AG09319 (cell line): ENCODE data around the gene MEX3A.
"Not testable (repeated sequence)": the region's sequence is repeated elsewhere in the genome, so short reads cannot be mapped to it uniquely, and the experiment has no call there.

Experiments used
- DNase-seq: peaks from one replicate; pipeline ENCODE4 v3.0.0-alpha.2; 2010; ENCODE audit warnings: low read depth; ENCODE audit errors: extremely low read depth
- TF ChIP-seq, protein P1 (sequence below): IDR thresholded peaks from 2 replicates; pipeline ENCODE4 v1.5.1; 2011; ENCODE audit warnings: low read depth, mild to moderate bottlenecking, inconsistent platforms, low read length, moderate library complexity

The MEX3A gene

DNA sequence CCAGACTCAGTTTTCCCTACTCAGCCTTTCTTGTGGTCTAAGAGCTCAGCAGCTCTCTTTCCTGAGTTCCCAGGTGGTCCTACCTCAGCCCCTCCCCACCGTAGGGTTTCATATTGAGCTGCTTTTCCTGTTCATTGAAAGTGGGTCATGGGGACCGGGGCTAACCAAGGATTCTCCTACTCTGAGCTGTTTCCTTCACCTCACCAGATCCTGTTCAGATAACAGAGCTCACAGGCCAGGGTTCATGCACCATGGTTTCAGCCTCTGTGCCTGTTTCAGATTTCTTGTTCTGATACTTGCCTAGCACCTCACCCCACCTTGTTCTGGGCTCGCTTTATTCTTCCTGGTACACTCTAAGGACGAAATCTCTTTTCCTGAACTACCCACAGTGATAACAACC lies 37.2 kb downstream of the MEX3A start:
- TF ChIP-seq, protein P1, sequence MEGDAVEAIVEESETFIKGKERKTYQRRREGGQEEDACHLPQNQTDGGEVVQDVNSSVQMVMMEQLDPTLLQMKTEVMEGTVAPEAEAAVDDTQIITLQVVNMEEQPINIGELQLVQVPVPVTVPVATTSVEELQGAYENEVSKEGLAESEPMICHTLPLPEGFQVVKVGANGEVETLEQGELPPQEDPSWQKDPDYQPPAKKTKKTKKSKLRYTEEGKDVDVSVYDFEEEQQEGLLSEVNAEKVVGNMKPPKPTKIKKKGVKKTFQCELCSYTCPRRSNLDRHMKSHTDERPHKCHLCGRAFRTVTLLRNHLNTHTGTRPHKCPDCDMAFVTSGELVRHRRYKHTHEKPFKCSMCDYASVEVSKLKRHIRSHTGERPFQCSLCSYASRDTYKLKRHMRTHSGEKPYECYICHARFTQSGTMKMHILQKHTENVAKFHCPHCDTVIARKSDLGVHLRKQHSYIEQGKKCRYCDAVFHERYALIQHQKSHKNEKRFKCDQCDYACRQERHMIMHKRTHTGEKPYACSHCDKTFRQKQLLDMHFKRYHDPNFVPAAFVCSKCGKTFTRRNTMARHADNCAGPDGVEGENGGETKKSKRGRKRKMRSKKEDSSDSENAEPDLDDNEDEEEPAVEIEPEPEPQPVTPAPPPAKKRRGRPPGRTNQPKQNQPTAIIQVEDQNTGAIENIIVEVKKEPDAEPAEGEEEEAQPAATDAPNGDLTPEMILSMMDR, result no peak
- no peak for DNase-seq

DNA sequence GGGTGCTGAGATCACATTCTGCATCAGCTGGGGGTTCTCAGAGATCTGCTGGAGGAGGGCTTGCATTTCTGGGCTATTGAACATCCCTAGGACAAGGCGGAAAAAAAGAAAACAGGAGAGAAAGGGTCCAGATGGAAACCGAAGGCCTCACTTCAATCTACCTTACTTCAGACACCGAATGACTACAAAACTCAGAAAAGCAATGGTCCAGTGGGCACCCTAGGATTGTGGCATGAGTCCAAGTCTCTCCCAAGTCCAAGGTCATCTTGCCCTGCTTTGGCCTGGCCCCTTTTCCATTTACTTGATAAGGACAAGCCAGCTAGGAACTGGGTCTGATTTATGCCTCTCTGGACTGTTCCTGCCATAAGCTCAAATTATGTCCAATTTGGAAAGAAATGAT lies 39.4 kb downstream of the MEX3A start:
- TF ChIP-seq, protein P1, result no peak

DNA sequence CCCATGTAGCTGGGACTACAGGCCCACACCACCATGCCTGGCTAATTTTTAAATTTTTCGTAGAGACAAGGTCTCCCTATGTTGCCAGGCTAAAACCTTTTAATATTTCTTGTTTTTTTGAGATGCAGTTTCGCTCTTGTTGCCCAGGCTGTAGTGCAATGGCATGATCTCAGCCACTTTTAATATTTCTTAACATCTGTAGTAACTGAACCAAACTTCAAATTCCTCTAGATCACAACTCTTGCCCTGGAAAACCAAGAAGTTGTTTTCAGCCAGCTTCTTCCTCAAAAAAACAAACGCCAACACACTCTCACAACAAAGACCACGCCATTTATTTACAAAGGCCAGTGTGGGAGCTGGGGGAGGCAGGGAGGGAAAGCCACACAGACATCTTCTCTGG lies 47.3 kb downstream of the MEX3A start:
- DNase-seq, result not testable (repeated sequence)

More for the DNA sequence above, 39.4 kb downstream of the MEX3A start:
- DNase-seq, result no peak

DNA sequence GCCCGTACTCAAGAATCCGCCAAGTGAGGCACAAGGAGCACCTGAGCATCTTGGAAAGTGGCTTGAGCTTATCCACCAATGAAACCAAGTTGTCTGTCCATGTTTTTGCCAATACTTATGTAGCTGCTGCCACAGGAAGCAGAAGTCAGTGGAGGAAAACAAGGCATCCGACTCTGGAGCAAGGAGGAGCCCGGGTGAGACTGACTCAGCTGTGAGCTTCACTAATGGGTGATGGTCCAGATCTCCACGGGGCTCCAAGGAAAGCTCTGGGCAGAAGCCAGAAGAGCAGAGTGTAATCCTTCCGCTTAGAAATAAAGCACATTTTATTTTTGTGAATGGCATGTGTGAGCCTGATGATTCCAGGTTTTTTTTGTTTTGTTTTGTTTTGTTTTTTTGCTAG lies 49.3 kb downstream of the MEX3A start:
- no peak for DNase-seq
- TF ChIP-seq, protein P1, result no peak

DNA sequence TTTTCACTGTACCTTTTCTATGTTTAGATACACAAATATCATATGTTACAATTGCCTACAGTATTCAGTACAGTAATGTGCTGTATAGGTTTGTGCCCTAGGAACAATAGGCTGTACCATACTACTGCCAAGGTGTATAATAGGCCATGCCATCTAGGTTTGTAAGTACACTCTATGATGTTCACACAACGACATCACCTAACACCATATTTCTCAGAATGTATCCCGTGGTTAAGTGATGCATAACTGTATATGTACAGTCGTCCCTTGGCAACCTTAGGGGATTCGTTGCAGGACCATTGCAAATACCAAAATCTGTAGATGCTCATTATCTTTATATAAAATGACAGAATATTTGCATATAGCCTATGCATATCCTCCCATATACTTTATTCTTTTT lies 55.7 kb downstream of the MEX3A start:
- DNase-seq, result no peak
- TF ChIP-seq, protein P1, result no peak

DNA sequence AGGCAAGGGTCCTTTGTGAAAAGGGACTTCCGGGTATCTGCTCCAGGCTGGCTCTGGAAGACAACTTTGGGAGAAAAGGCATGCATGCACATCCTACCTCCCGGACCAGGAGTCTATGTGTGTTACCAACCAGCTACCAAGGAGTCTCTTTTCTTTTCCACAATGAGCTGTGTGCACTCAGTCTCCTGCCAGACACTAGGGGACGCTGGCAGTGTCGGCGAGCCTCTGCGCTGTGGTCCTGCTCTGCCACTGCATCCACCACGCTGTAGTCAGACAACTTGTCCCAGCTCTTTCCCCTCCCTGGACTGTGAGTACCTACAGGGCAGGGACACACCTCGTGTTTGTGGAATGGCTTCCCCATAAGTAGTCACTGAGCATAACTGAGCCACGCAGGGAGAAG lies 56.4 kb downstream of the MEX3A start:
- TF ChIP-seq, protein P1, result peak; percentile 56
- no peak for DNase-seq

DNA sequence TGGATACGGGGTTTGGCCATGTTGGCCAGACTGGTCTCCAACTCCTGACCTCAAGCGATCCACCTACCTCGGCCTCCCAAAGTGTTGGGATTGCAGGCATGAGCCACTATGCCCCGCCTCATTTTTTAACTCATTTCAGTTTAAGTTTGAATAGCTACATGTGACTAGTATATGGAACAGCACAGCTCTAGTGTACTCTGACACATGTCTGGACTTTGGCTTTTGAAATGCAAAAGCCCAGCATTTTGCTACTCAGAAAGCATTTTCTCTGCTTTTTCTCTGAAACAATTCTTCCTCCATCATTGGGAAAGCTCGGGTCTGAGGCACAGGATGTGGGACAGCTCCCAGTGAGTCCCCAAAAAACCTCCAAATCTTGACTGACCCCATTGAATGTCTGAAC lies 57.5 kb downstream of the MEX3A start:
- no peak for DNase-seq

More for the DNA sequence above, 57.5 kb downstream of the MEX3A start:
- TF ChIP-seq, protein P1, result no peak
